ENCODE measurements around the gene RAB3IP.
"Not testable (repeated sequence)": the region's sequence is repeated elsewhere in the genome, so short reads cannot be mapped to it uniquely, and the experiment has no call there.

Gene RAB3IP

GRCh38 chr12:69758105-69758504 lies 19.4 kb downstream of the RAB3IP start:
- DNase-seq: no peak

- not testable (repeated sequence) for DNase-seq
Measured at GRCh38 chr12:69759581-69759980, 20.9 kb downstream of the RAB3IP start.

- DNase-seq: no peak
Measured at GRCh38 chr12:69765515-69765914, 26.9 kb downstream of the RAB3IP start.

- no peak for DNase-seq
Measured at GRCh38 chr12:69766260-69766659, 27.6 kb downstream of the RAB3IP start.

- no peak for DNase-seq
Measured at GRCh38 chr12:69779928-69780327, 41.3 kb downstream of the RAB3IP start.

- no peak for DNase-seq
Measured at GRCh38 chr12:69783365-69783764, 44.7 kb downstream of the RAB3IP start.

- DNase-seq: no peak
Measured at GRCh38 chr12:69789351-69789750, 50.7 kb downstream of the RAB3IP start.

- DNase-seq: no peak
Measured at GRCh38 chr12:69792533-69792932, 53.9 kb downstream of the RAB3IP start.

GRCh38 chr12:69807101-69807897 lies 68.6 kb downstream of the RAB3IP start:
- DNase-seq: not testable (repeated sequence)

GRCh38 chr12:69810870-69811498 lies 72.3 kb downstream of the RAB3IP start:
- DNase-seq: no peak

- DNase-seq: no peak
Measured at GRCh38 chr12:69816082-69816481, 77.4 kb downstream of the RAB3IP start.

GRCh38 chr12:69821032-69821455 lies 82.4 kb downstream of the RAB3IP start:
- DNase-seq: no peak

GRCh38 chr12:69821456-69822159 lies 82.9 kb downstream of the RAB3IP start:
- no peak for DNase-seq

GRCh38 chr12:69822201-69822860 lies 83.7 kb downstream of the RAB3IP start:
- no peak for DNase-seq

GRCh38 chr12:69824028-69824427 lies 85.4 kb downstream of the RAB3IP start:
- no peak for DNase-seq

- no peak for DNase-seq
Measured at GRCh38 chr12:69824966-69825560, 86.4 kb downstream of the RAB3IP start, which contains the start of gene MYRFL. Gene MYRFL, plus strand, starts transcription at chr12:69825227. Its CDS starts 291 bp downstream, at chr12:69825518.

- DNase-seq: no peak
Measured at GRCh38 chr12:69828897-69829296, 90.2 kb downstream of the RAB3IP start.

GRCh38 chr12:69833696-69834095 lies 95.0 kb downstream of the RAB3IP start:
- DNase-seq: no peak

- no peak for DNase-seq
Measured at GRCh38 chr12:69834147-69834546, 95.5 kb downstream of the RAB3IP start.

- no peak for DNase-seq
Measured at GRCh38 chr12:69834576-69834975, 95.9 kb downstream of the RAB3IP start.

GRCh38 chr12:69835081-69835480 lies 96.4 kb downstream of the RAB3IP start:
- DNase-seq: no peak

- DNase-seq: no peak
Measured at GRCh38 chr12:69836015-69836414, 97.4 kb downstream of the RAB3IP start.

GRCh38 chr12:69837191-69837590 lies 98.5 kb downstream of the RAB3IP start:
- DNase-seq: no peak

Measured in GDM1 (cell line).